Choroid plexus epithelial cell (primary cell): ENCODE data around the gene ARMC7.
"Not testable (repeated sequence)": the region's sequence is repeated elsewhere in the genome, so short reads cannot be mapped to it uniquely, and the experiment has no call there.

Experiments
- DNase-seq: peaks from one replicate; pipeline ENCODE4 v3.0.0-alpha.2; 2010; ENCODE audit warnings: low read depth
- H3K4me3 ChIP-seq: 2 replicates; pipeline ENCODE4 v1.5.1; 2011; ENCODE audit warnings: low read depth, mild to moderate bottlenecking, control low read depth, low read length, moderate library complexity
- CTCF ChIP-seq: conservative IDR thresholded peaks from 2 replicates; pipeline ENCODE4 v1.5.1; 2011; ENCODE audit warnings: low read depth, mild to moderate bottlenecking, control low read depth, inconsistent platforms, low read length, moderate library complexity

The ARMC7 gene

GRCh38 chr17:75124819-75125162, 15.0 kb downstream of the ARMC7 start:
- no peak for DNase-seq
- H3K4me3 ChIP-seq: no peak overlapping the region
- TF ChIP-seq CTCF: no peak

GRCh38 chr17:75125984-75126383, 16.2 kb downstream of the ARMC7 start:
- no peak overlapping the region for H3K4me3 ChIP-seq
- TF ChIP-seq CTCF: no peak
- no peak for DNase-seq

- no peak for TF ChIP-seq CTCF
- DNase-seq: no peak
- H3K4me3 ChIP-seq: no peak overlapping the region
Measured at GRCh38 chr17:75126954-75127353, 17.2 kb downstream of the ARMC7 start.

GRCh38 chr17:75127936-75128335, 18.2 kb downstream of the ARMC7 start:
- not testable (repeated sequence) for DNase-seq

GRCh38 chr17:75128694-75129505, 19.1 kb downstream of the ARMC7 start:
- no peak for DNase-seq
- no peak overlapping the region for H3K4me3 ChIP-seq
- no peak for TF ChIP-seq CTCF

More at GRCh38 chr17:75127936-75128335, 18.2 kb downstream of the ARMC7 start:
- H3K4me3 ChIP-seq: not testable (repeated sequence)

- no peak overlapping the region for H3K4me3 ChIP-seq
- no peak for TF ChIP-seq CTCF
- DNase-seq: no peak
Measured at GRCh38 chr17:75129576-75129975, 19.8 kb downstream of the ARMC7 start.

GRCh38 chr17:75130059-75130631, 20.4 kb downstream of the ARMC7 start:
- no peak for DNase-seq
- H3K4me3 ChIP-seq: no peak overlapping the region
- no peak for TF ChIP-seq CTCF
